GM21723 (cell line): ENCODE measurements around the gene KAT2A.
"Not testable (repeated sequence)": the region's sequence is repeated elsewhere in the genome, so short reads cannot be mapped to it uniquely, and the experiment has no call there.

Source experiments
- ATAC-seq: cut with Tn5 transposase; IDR thresholded peaks from one replicate; pipeline ENCODE4 v1.9.1; 2021; ENCODE audit warnings: mild to moderate bottlenecking, moderate library complexity; ENCODE audit not compliant: unreplicated experiment

KAT2A gene

DNA sequence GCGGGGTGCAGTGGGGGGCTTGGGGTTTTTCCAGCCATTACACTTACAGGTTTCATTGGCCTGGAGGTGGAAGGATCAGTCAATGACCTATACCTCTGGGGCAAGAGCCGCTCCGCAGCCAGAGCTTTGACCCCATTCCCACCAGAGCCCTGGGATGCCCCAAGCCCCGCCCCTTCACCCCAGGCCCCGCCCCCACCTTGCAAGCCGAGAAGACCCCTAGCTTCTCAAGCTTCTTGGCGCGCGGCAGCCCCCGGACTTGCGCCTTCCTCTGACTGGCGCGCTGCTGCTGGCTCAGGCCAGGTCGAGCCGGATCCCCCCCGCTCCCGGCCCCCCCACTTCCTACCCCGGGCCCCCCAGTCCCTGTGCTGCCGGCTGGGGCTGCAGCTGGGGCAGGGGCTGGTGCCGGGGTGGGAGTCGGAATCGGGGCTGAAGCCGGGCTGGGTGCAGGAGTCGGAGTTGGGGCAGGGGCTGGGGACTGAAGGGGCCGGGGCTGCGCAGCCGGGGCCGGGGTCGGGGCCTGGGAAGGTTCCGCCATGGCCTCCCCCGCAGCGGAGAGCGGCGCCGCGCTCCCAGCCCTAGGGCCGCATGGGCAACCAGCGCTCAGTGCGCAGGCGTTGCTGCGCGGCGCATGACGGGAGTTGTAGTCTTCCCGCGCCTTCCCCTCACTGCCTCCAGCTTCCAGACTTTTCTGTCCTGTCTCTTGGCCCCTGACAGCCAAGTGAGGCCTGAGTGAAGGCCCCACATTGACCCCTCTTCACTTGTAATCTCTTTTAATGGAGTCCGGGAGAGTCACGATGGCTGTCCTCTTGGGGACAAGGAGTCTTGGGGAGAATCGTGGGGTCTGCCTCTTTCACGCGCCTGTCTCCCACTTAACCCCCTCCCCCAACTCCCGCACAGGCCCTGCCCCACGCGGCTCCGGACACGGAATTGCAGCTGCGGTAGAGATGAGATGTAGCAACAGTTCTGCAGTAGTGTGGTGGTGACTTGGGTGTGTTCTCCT is at the start of gene KAT2A:
KAT2A (minus strand) TSS at position 598 of the 1,000 bp plus-strand sequence; CDS start at position 535, 63 bp downstream.
- ATAC-seq, result no peak

DNA sequence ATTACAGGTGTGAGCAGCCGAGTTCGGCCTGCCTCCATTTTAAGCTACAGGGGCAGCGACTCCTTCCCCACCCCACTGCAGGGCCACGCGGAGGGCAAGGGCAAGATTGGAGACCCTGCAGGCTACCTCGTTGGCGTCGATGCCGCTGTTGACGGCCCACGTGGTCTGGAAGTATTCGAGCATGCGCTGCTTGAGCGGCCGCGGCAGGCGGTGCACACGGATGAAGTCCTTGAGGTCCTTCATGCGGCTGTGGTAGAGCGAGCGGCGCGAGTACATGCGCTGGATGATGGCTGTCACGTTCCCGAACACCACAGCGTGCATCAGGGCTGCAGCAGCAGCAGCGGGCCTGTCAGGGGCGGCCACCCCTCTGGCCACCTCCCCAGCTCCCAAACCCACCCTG is 48.2 kb upstream of the KAT2A start:
- ATAC-seq, result no peak

DNA sequence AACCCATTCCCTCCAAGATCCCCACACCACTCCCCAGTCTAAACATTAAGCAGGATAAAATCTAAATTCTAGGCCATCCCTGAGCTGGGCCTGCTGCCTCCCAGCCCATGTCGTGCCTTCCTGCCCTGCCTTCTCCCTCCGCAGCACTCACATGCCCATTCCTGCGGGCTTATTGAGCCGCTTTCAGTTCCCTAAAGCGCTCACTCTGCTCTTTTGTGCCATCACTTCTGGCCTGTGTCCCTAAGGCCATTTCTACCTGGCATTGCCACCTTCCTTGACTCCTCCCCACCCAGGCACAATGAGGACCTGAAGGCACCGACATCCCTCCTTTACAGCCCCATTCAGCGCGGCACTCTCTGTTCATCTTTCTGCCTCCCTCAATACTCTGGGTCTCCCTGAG is 46.6 kb upstream of the KAT2A start:
- ATAC-seq, result no peak

DNA sequence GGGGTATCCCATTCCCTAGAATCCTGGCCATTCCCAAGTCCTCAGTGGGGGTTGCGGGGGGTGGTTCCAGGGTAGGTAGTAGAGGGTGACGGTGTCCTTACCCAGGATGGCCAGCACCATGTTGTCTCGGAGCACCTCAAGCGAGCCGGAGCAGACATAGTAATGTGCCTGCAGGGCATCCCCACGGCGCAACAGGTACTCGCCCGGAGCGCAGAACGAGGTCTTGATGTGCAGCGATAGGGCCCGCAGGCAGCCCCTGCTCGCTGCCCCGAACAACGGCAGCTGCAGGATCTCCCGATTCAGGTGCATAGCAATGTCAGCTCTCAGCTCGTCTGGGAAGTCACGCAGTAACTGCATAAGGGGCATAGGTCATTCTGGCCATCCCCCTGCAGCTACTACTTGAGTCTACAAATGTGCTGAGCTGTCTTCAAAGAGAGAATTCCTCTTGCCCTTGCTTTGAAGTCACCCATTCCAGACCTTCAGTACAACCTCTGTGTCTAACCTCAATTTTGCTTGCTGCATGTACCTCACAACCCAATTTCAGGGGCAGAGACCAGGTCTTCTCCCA is 45.1 kb upstream of the KAT2A start:
- no peak for ATAC-seq

GRCh38 chr17:42165751-42166150 is 44.6 kb upstream of the KAT2A start:
- ATAC-seq, result no peak

DNA sequence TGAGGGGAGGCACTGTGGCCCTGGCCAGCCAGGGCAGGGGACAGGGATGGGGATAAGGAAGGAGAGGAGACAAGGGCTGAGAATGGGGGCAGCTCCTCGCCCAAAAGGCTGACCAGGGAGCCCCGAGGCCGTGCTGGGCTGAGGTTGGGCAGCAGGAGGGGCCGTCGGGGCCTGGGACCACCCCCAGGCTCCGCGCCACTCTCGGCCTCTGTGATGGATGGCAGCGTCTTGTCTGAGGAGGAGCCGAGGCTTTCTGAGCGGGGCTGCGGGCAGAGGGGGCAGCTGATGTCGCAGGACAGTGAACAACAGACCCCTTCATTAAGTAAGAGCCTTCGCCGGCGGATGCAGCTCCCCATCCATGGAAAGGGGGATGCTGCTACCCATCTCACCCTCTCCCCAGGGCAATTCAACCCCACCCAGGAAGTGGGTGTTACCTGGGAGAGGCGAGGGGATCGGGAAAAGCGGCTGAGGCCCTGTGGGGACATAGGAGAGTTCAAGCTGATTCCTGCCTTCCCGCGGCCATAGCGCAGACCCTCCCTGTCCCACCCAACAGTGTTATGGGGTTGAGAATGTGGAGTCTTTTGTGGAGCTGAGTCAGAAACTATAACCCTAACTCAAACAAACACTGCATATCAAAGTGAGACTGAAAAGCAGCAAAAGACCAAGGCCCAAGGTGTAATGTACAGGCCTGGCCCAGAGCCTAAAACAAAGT is 42.7 kb upstream of the KAT2A start:
- ATAC-seq, result no peak

- no peak for ATAC-seq
These were observed 41.9 kb upstream of the KAT2A start for GRCh38 chr17:42163113-42163512.

- no peak for ATAC-seq
These were observed 39.4 kb upstream of the KAT2A start for GRCh38 chr17:42160531-42160910.

DNA sequence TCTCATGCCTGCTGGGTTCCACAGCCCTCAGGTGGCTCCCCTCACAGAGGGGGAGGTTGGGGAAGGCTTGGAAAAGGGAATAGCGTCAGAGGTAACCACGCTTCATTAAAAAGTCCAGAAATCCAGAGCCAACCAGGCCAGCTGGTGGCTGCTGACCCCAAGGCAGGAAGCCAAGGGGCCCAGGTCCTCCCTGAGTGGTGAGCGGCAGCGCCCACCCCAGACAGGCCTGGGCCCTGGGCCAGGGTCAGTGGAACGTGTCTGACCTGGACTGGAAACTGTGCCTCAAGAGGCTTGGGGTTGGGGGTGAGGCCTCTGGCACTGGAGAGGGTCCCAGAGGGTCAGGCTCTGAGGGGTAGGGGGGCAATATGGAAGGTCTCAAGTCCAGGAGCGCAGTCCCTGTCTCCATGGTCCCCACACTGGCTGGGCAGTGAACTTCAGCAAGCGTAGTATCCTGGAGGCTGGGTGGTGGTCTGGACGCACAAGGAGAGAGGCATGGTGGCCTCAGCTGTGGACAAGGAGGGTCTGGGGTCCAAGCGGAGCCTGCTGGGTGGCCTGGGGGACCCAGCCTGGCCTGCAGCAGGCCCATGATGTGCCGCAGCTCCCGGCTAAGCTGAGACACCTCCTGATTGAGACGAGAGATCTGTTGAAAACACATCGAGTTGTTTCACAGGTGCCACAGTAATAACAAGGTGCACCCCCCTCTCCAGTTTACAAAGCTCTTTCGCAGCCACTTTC is 38.8 kb upstream of the KAT2A start:
- ATAC-seq, result no peak

GRCh38 chr17:42155614-42156045 is 34.5 kb upstream of the KAT2A start:
- no peak for ATAC-seq

- no peak for ATAC-seq
These were observed 33.0 kb upstream of the KAT2A start for GRCh38 chr17:42153919-42154742.

- no peak for ATAC-seq
These were observed 25.9 kb upstream of the KAT2A start for GRCh38 chr17:42146911-42147607.

- ATAC-seq, result not testable (repeated sequence)
These were observed 22.0 kb upstream of the KAT2A start for GRCh38 chr17:42143138-42143537.

- ATAC-seq, result no peak
These were observed 21.3 kb upstream of the KAT2A start for GRCh38 chr17:42142371-42142896.

DNA sequence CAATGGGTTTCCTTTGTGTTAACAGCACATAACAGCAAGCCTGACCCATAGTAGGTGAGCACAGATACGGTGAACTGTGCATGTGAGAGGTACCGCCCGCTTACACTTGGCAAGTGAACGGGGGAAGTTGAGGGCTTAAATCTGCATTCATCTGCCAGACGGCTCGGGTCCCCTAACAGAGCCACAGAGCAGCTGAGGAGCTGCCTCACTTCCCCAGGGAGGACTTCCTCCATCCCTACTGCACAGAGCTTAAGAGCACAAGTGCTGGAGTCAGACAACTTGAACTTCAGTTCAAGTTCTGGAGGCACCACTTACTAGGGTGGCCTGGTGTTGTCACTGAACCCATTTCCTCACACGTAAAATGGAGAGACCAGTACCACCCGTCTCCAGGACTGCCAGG is 20.2 kb upstream of the KAT2A start:
- no peak for ATAC-seq

DNA sequence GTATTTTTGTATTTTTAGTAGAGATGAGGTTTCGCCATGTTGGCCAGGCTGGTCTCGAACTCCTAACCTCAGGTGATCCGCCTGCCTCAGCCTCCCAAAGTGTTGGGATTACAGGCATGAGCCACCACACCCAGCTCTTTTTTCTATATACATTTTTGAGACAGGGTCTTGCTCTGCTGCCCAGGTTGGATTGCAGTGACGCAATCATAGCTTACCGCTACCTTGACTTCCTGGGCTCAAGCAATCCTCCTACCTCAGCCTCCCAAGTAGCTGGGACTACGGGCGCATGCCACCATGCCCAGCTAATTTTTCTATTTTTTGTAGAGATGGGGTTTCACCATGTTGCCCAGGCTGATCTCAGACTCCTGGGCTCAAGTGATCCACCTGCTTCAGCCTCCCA is 19.5 kb upstream of the KAT2A start:
- not testable (repeated sequence) for ATAC-seq

- ATAC-seq, result no peak
These were observed 17.8 kb upstream of the KAT2A start for GRCh38 chr17:42138749-42139492.

- no peak for ATAC-seq
These were observed 15.5 kb upstream of the KAT2A start for GRCh38 chr17:42136654-42137051.
